Brain microvascular endothelial cell (primary cell): ENCODE measurements around the gene SCN5A.

Source experiments
- DNase-seq: peaks from one replicate; pipeline ENCODE4 v3.0.0-alpha.2; 2020
- H3K27ac ChIP-seq: fragments of 250-450 bp; sonication (Bioruptor Pico); 2 replicates; pipeline ENCODE4 v1.5.1; 2020; ENCODE audit warnings: mild to moderate bottlenecking, moderate library complexity
- H3K27me3 ChIP-seq: fragments of 250-450 bp; sonication (Bioruptor Pico); replicated peaks from 2 replicates; pipeline ENCODE4 v1.5.1; 2020; ENCODE audit warnings: mild to moderate bottlenecking
- H3K36me3 ChIP-seq: fragments of 250-450 bp; sonication (Bioruptor Pico); replicated peaks from 2 replicates; pipeline ENCODE4 v1.5.1; 2020; ENCODE audit warnings: mild to moderate bottlenecking
- H3K4me3 ChIP-seq: 2 replicates; pipeline ENCODE4 v1.5.1; 2011; ENCODE audit warnings: low read depth, mild to moderate bottlenecking, control low read depth, low read length, moderate library complexity
- CTCF ChIP-seq: IDR thresholded peaks from 2 replicates; pipeline ENCODE4 v1.5.1; 2011; ENCODE audit warnings: low read depth, mild to moderate bottlenecking, moderate library complexity, low read length, control low read depth, inconsistent platforms; ENCODE audit errors: missing control alignments
- in situ Hi-C: cut with HindIII; loops from 2 replicates; pipeline ENCODE4 v1.10.0; 2017; ENCODE audit warnings: low sequenced_read_pairs, low pct_ligation_motif_present

The SCN5A gene

GRCh38 chr3:38649500-38650247, at the start of gene SCN5A:
Gene SCN5A (minus strand): TSS chr3:38649687. CDS start chr3:38633307, 16,380 bp downstream.
- peaks cover 7% of the 10 kb centered on the region for H3K27me3 ChIP-seq

GRCh38 chr3:38698760-38699159, 49.3 kb upstream of the SCN5A start:
- Histone ChIP-seq H3K36me3 (no peaks in the 10 kb centered on the region), H3K27ac (no peak overlapping the region), H3K4me3 (no peak overlapping the region), H3K27me3 (no peaks in the 10 kb centered on the region)
- no peak for TF ChIP-seq CTCF
- DNase-seq: no peak
- in situ Hi-C loops: no loop called here

More at GRCh38 chr3:38649500-38650247, at the start of gene SCN5A:
- in situ Hi-C loops: no loop called here
- TF ChIP-seq CTCF: no peak
- H3K36me3 ChIP-seq: no peaks in the 10 kb centered on the region
- H3K27ac ChIP-seq: no peak within 1 kb of the TSS
- peak within 1 kb of the TSS; percentile 47 for H3K4me3 ChIP-seq
- DNase-seq: no peak

GRCh38 chr3:38698061-38698460, 48.6 kb upstream of the SCN5A start:
- Histone ChIP-seq H3K27ac (no peak overlapping the region), H3K27me3 (no peaks in the 10 kb centered on the region), H3K4me3 (no peak overlapping the region), H3K36me3 (no peaks in the 10 kb centered on the region)
- in situ Hi-C loops: no loop called here
- TF ChIP-seq CTCF: no peak
- no peak for DNase-seq

- no peak for DNase-seq
- Histone ChIP-seq H3K27ac (no peak overlapping the region), H3K4me3 (no peak overlapping the region), H3K36me3 (no peaks in the 10 kb centered on the region), H3K27me3 (no peaks in the 10 kb centered on the region)
- no peak for TF ChIP-seq CTCF
- in situ Hi-C loops: no loop called here
Measured at GRCh38 chr3:38696034-38696433, 46.5 kb upstream of the SCN5A start.

- H3K27me3 ChIP-seq: no peaks in the 10 kb centered on the region
- TF ChIP-seq CTCF: no peak
- in situ Hi-C loops: no loop called here
- no peak overlapping the region for H3K27ac ChIP-seq
- no peak overlapping the region for H3K4me3 ChIP-seq
- H3K36me3 ChIP-seq: no peaks in the 10 kb centered on the region
- DNase-seq: no peak
Measured at GRCh38 chr3:38690185-38690584, 40.7 kb upstream of the SCN5A start.

- no peak overlapping the region for H3K27ac ChIP-seq
- H3K36me3 ChIP-seq: no peaks in the 10 kb centered on the region
- no peak for TF ChIP-seq CTCF
- DNase-seq: no peak
- H3K27me3 ChIP-seq: no peaks in the 10 kb centered on the region
- no peak overlapping the region for H3K4me3 ChIP-seq
- in situ Hi-C loops: no loop called here
Measured at GRCh38 chr3:38689774-38690173, 40.3 kb upstream of the SCN5A start.
